NT2/D1 (cell line): ENCODE results near the gene CRYBG2.

Experiments
- SUZ12 ChIP-seq: IDR thresholded peaks from 2 replicates; pipeline ENCODE4 v1.6.1; 2011; ENCODE audit not compliant: insufficient read length, insufficient read depth; ENCODE audit errors: extremely low read depth
- YY1 ChIP-seq: IDR thresholded peaks from 2 replicates; pipeline ENCODE4 v1.6.1; 2011; ENCODE audit not compliant: insufficient read length, insufficient read depth
- ZNF274 ChIP-seq: IDR thresholded peaks from 2 replicates; pipeline ENCODE4 v1.6.1; 2011; ENCODE audit warnings: mild to moderate bottlenecking, low read depth, low read length

DNA sequence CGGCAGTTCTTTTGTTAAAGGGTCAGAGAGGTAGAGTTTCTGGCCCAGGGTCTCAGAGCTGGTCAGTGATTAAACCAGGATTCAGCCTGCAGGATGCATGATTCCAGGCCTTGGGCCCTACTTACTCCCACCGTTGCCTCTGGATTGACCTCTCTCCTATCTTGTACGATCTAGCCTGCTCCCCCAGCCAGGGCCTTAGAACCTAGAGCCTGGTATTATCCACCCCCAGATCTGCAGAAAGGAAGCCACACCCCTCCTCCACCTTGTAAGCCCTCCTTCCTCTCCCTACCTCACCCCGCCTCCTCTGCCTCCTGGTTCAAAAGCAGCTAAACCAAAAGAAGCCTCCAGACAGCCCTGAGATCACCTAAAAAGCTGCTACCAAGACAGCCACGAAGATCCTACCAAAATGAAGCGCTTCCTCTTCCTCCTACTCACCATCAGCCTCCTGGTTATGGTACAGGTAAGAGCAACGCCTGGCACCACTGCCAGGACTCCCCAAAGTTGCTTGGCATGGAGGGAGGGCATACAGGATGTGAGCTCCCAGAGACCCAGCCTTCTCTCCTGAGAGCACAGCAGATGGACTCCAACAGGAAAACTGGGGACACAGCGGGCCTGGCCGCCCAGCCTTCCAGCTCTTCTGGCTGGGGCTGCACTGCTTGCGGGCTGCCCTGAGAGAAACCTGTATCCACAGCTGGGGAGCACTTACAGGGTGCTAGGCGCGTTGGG lies 36.2 kb downstream of the CRYBG2 start, which contains the start of gene CD52:
- TF ChIP-seq YY1: no peak
- no peak for TF ChIP-seq ZNF274
- TF ChIP-seq SUZ12: no peak
